Left ventricle myocardium inferior (tissue), 1 donor: Measurements from ENCODE around the gene RIT2. TPM values are rescaled to one million over a fixed set of nuclear protein-coding genes. Genes with fewer than 3 reads are reported as not detected.

Source experiments
- DNase-seq: peaks from one replicate; pipeline ENCODE4 v3.0.0-alpha.2; 2020
- H3K27ac ChIP-seq: fragments of 200-600 bp; replicated peaks from 2 replicates; pipeline ENCODE4 v1.8.0; 2021
- H3K27me3 ChIP-seq: fragments of 200-600 bp; 2 replicates; pipeline ENCODE4 v1.8.0; 2021; ENCODE audit warnings: low read depth
- H3K36me3 ChIP-seq: fragments of 200-600 bp; 2 replicates; pipeline ENCODE4 v1.8.0; 2021
- H3K4me1 ChIP-seq: fragments of 200-600 bp; 2 replicates; pipeline ENCODE4 v1.8.0; 2021
- H3K4me3 ChIP-seq: fragments of 200-600 bp; 2 replicates; pipeline ENCODE4 v1.8.0; 2021; ENCODE audit warnings: mild to moderate bottlenecking, moderate library complexity
- H3K9me3 ChIP-seq: fragments of 200-600 bp; replicated peaks from 2 replicates; pipeline ENCODE4 v1.8.0; 2021
- intact Hi-C: fragments of 100-400 bp; cut with micrococcal nuclease; formaldehyde crosslinking; loops from one replicate; pipeline ENCODE4 v1.11.0; 2022
- total RNA-seq: library from RNA; stranded (reverse); fragmentation: NEBNext Ultra II Directional; extraction: Animal tissue kit (Norgen Biotek cat#: 25700); gene quantifications from one replicate; pipeline ENCODE4 v1.2.1, GENCODE V29; 2021
- TF ChIP-seq, protein P1 (sequence below): fragments of 200-600 bp; IDR thresholded peaks from 2 replicates; pipeline ENCODE4 v1.8.0; 2021; ENCODE audit warnings: antibody characterized with exemption, mild to moderate bottlenecking, borderline replicate concordance
- donor health status: DM: no; HTN: yes; CAD: no; lungs with severe emphysema.

The RIT2 gene
- total RNA-seq, 1 donor from 2014 or later: not detected

GRCh38 chr18:43013486-43013885 is 102.0 kb downstream of the RIT2 start:
- Histone ChIP-seq H3K4me3 (no peak overlapping the region), H3K36me3 (no peaks in the 10 kb centered on the region), H3K4me1 (no peaks in the 10 kb centered on the region), H3K27ac (no peak overlapping the region), H3K27me3 (no peaks in the 10 kb centered on the region), H3K9me3 (no peaks in the 10 kb centered on the region)
- intact Hi-C loops: no loop called here
- TF ChIP-seq, protein P1, sequence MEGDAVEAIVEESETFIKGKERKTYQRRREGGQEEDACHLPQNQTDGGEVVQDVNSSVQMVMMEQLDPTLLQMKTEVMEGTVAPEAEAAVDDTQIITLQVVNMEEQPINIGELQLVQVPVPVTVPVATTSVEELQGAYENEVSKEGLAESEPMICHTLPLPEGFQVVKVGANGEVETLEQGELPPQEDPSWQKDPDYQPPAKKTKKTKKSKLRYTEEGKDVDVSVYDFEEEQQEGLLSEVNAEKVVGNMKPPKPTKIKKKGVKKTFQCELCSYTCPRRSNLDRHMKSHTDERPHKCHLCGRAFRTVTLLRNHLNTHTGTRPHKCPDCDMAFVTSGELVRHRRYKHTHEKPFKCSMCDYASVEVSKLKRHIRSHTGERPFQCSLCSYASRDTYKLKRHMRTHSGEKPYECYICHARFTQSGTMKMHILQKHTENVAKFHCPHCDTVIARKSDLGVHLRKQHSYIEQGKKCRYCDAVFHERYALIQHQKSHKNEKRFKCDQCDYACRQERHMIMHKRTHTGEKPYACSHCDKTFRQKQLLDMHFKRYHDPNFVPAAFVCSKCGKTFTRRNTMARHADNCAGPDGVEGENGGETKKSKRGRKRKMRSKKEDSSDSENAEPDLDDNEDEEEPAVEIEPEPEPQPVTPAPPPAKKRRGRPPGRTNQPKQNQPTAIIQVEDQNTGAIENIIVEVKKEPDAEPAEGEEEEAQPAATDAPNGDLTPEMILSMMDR: no peak
- DNase-seq: no peak

DNA sequence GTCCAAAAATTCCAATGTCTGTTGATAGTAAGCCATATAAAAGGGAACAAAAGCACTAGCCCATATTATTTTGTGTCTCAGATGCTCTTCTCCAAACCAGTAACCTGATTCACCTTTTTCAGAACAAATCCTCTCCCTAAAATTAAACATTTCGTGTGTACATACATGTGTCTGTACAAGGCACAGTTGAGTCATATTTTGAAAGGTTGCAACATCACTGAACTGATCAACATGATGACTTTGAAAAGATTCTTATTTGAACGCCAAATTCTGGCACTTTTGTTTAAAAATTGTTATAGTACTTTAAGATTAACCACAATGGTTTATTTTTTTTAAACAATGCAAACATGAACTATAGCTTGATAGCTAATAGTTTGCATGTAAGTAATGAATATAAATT is 102.5 kb downstream of the RIT2 start:
- no peaks in the 10 kb centered on the region for H3K36me3 ChIP-seq
- no peaks in the 10 kb centered on the region for H3K4me1 ChIP-seq
- TF ChIP-seq, protein P1: no peak
- intact Hi-C loops: no loop called here
- no peaks in the 10 kb centered on the region for H3K27me3 ChIP-seq
- H3K4me3 ChIP-seq: no peak overlapping the region
- no peak for DNase-seq
- H3K9me3 ChIP-seq: no peaks in the 10 kb centered on the region
- H3K27ac ChIP-seq: no peak overlapping the region

- no peak for DNase-seq
Measured at GRCh38 chr18:43010611-43011010, 104.9 kb downstream of the RIT2 start.

GRCh38 chr18:43009674-43010073 is 105.8 kb downstream of the RIT2 start:
- intact Hi-C loops: no loop called here
- Histone ChIP-seq H3K9me3 (no peaks in the 10 kb centered on the region), H3K27me3 (no peaks in the 10 kb centered on the region), H3K4me3 (no peak overlapping the region), H3K4me1 (no peaks in the 10 kb centered on the region), H3K36me3 (no peaks in the 10 kb centered on the region), H3K27ac (no peak overlapping the region)
- TF ChIP-seq, protein P1: no peak
- DNase-seq: no peak

More at GRCh38 chr18:43010611-43011010, 104.9 kb downstream of the RIT2 start:
- no peaks in the 10 kb centered on the region for H3K4me1 ChIP-seq
- intact Hi-C loops: no loop called here
- no peak overlapping the region for H3K4me3 ChIP-seq
- H3K9me3 ChIP-seq: no peaks in the 10 kb centered on the region
- no peaks in the 10 kb centered on the region for H3K36me3 ChIP-seq
- TF ChIP-seq, protein P1: no peak
- H3K27me3 ChIP-seq: no peaks in the 10 kb centered on the region
- H3K27ac ChIP-seq: no peak overlapping the region

- Histone ChIP-seq H3K27me3 (no peaks in the 10 kb centered on the region), H3K4me3 (no peak overlapping the region), H3K9me3 (no peaks in the 10 kb centered on the region), H3K27ac (no peak overlapping the region), H3K36me3 (no peaks in the 10 kb centered on the region), H3K4me1 (no peaks in the 10 kb centered on the region)
- intact Hi-C loops: no loop called here
- TF ChIP-seq, protein P1: no peak
- no peak for DNase-seq
Measured at GRCh38 chr18:43007365-43007764, 108.1 kb downstream of the RIT2 start.

GRCh38 chr18:43004421-43004820 is 111.1 kb downstream of the RIT2 start:
- Histone ChIP-seq H3K4me3 (no peak overlapping the region), H3K4me1 (no peaks in the 10 kb centered on the region), H3K36me3 (no peaks in the 10 kb centered on the region), H3K27ac (no peak overlapping the region), H3K27me3 (no peaks in the 10 kb centered on the region), H3K9me3 (no peaks in the 10 kb centered on the region)
- intact Hi-C loops: no loop called here
- DNase-seq: no peak
- TF ChIP-seq, protein P1: no peak
